ENCODE results near the gene MMD. TPM values are rescaled to one million over a fixed set of nuclear protein-coding genes. Genes with fewer than 3 reads are reported as not detected.

Gene MMD
- total and polyA plus RNA-seq, 2 of the 13 experiments (the other 11 are each of a cell fraction or from before 2014, with no cell fraction given) = 121 to 225 TPM

DNA sequence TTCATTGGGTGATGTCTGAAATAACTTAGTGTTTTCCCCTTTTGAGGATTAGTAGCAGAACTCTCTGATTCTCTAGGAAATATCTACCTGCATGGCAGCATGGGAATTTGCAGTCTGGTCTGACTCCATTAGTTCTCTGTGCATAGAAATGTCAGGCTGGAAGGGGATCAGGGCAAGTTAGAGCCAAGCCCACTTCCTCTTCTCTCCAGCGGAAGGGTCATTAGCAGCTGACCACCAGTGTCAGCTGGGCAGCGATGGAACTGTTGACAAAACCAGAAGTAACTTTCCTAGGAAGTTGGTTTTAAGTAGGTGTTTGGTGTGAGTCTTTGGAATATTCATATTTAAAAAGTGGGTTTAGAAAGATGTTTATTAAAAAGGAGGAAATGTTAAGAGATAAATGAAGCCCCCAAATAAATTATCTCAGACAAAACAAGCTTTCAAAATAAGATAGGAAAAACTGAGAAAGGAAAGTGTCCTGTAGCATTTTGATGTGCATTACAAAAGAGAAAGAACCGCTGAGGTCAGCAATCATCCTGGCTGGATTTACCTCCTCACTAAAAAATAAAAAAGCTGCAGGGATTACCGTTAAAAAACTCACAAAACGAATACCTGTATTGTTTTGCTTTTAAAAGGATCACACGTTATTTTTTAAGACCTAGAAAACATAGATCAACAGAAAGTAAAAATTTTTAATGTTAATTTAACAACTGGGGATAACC, 32.4 kb upstream of the MMD start:
- CTCF ChIA-PET (ENCODE audit: low intra/inter-chr PET ratio, low total read pairs) = no interaction called here
- ATAC-seq (no peak), FAIRE-seq (no peak), DNase-seq (ENCODE audit: low spot score) (no peak)
- Histone ChIP-seq H3K4me3 (replicated peaks in 1 of 3; ENCODE audit: insufficient read depth in 1 of 3, low read depth in 2 of 3, low read length in 3 of 3) (no peak overlapping the region), H2AFZ (ENCODE audit: low read length) (no peak overlapping the region), H4K20me1 (ENCODE audit: insufficient read depth, low read length) (no peaks in the 10 kb centered on the region), H3K4me1 (ENCODE audit: insufficient read depth, low read length) (peaks cover 86% of the 10 kb centered on the region), H3K27me3 (ENCODE audit: control insufficient read depth in 1 of 2, insufficient read depth in 2 of 2, low read length in 2 of 2) (no peaks in the 10 kb centered on the region), H3K79me2 (ENCODE audit: insufficient read depth, low read length) (no peaks in the 10 kb centered on the region), H3K27ac (ENCODE audit: extremely low read length, insufficient read depth, low read length) (peak overlapping the region; percentile 15), H3K9ac (ENCODE audit: insufficient read depth, low read depth, low read length) (no peak overlapping the region), H3K9me3 (ENCODE audit: low read length) (no peaks in the 10 kb centered on the region), H3K4me2 (ENCODE audit: low read depth, low read length) (no peak overlapping the region), H3K36me3 (replicated peaks in 1 of 2; ENCODE audit: control insufficient read depth in 1 of 2, insufficient read depth in 2 of 2, low read length in 2 of 2) (no peaks in the 10 kb centered on the region)
- POLR2A ChIA-PET = interaction anchor here (1.5 to 2.1 kb wide), 3 partner anchors 11 to 33 kb away, joined by 5 to 33 read pairs (median 15); partner anchors contain the start of gene MMD
- 69% methylated on average over 6 of the region's 6 CpGs for WGBS (ENCODE audit: low lambda C conversion rate)
- intact Hi-C loops (cut with micrococcal nuclease; ENCODE audit: unreplicated experiment) (no loop called here), in situ Hi-C loops (cut with HindIII; ENCODE audit: extremely low pct_ligation_motif_present, low pct_unique_long_range_greater_than_20kb) (no loop called here)
- no TSS peak for BruUV-seq (replicated peaks)
- TF ChIP-seq MAFK (conservative IDR thresholded peaks at IDR 0.05 in 1 of 2, IDR thresholded peaks at IDR 0.05 in 1 of 2; ENCODE audit: low read length in 2 of 2) = peak; percentile 97 to 99
- TF ChIP-seq MAFG (CRISPR knock-in tag; IDR thresholded peaks at IDR 0.05) = no peak
- TF ChIP-seq TBP (CRISPR knock-in tag; IDR thresholded peaks at IDR 0.05) = no peak
- TF ChIP-seq ZNF317 (CRISPR knock-in tag; IDR thresholded peaks at IDR 0.05) = peak; percentile 98
- TF ChIP-seq, protein P1, sequence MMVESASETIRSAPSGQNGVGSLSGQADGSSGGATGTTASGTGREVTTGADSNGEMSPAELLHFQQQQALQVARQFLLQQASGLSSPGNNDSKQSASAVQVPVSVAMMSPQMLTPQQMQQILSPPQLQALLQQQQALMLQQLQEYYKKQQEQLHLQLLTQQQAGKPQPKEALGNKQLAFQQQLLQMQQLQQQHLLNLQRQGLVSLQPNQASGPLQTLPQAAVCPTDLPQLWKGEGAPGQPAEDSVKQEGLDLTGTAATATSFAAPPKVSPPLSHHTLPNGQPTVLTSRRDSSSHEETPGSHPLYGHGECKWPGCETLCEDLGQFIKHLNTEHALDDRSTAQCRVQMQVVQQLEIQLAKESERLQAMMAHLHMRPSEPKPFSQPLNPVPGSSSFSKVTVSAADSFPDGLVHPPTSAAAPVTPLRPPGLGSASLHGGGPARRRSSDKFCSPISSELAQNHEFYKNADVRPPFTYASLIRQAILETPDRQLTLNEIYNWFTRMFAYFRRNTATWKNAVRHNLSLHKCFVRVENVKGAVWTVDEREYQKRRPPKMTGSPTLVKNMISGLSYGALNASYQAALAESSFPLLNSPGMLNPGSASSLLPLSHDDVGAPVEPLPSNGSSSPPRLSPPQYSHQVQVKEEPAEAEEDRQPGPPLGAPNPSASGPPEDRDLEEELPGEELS (CRISPR knock-in tag; IDR thresholded peaks at IDR 0.05) = no peak
- no peak for TF ChIP-seq THRA (CRISPR knock-in tag; IDR thresholded peaks at IDR 0.05; ENCODE audit: borderline replicate concordance)
- TF ChIP-seq ZNF280D (CRISPR knock-in tag; IDR thresholded peaks at IDR 0.05) = no peak
- no peak for TF ChIP-seq MEIS2 (CRISPR knock-in tag; IDR thresholded peaks at IDR 0.05)
- no peak for TF ChIP-seq FOXJ3 (CRISPR knock-in tag; IDR thresholded peaks at IDR 0.05; ENCODE audit: borderline replicate concordance)
- no peak for TF ChIP-seq JUNB (CRISPR knock-in tag; IDR thresholded peaks at IDR 0.05; ENCODE audit: borderline replicate concordance)
- no peak for TF ChIP-seq TOPORS (CRISPR knock-in tag; IDR thresholded peaks at IDR 0.05)
- no peak for TF ChIP-seq SALL2 (CRISPR knock-in tag; IDR thresholded peaks at IDR 0.05)
- no peak for TF ChIP-seq POLR2AphosphoS5 (IDR thresholded peaks at IDR 0.05; ENCODE audit: low read depth, low read length)
- 0 out of 2 replicates have a peak, but pooled peaks have one; percentile 16 for TF ChIP-seq MIXL1 (CRISPR knock-in tag; IDR thresholded peaks at IDR 0.05)
- TF ChIP-seq, protein P2, sequence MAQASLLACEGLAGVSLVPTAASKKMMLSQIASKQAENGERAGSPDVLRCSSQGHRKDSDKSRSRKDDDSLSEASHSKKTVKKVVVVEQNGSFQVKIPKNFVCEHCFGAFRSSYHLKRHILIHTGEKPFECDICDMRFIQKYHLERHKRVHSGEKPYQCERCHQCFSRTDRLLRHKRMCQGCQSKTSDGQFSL (CRISPR knock-in tag; IDR thresholded peaks at IDR 0.05) = no peak
- TF ChIP-seq RAD51 (IDR thresholded peaks at IDR 0.05; ENCODE audit: borderline replicate concordance) = no peak
- TF ChIP-seq SSRP1 (CRISPR knock-in tag; IDR thresholded peaks at IDR 0.05) = no peak
